ENCODE data around the gene COL23A1.

The COL23A1 gene

DNA sequence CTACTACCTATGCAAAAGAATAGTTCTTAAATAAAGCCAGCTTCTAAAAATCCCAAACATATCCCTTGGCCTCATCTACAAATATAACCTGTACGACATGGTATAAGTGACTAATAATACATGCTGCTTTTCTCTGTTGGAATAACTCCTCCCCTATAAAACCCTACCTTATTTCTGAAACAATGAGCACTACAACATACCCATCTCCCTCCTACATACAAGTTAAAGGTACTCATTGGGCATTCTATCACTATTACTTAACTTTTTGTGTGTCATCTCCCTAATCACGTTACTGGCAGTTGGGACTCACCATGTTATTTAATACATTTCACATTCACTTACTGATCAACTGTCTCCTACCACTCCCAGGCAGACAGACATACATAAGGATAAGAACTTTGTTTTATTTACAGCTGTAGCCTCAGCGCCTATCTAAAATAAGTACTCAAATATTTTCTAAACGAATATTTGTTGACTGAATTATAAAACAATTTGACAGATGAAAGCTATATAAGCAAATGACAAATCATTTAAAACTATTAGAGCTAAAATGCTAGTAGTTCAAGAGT lies 32.6 kb upstream of the COL23A1 start:
- no peak overlapping the region for H3K27ac ChIP-seq (ENCODE audit: extremely low read depth, low read depth, low read length)
- no peak for TF ChIP-seq ZNF791 (tag by site-specific recombination; IDR thresholded peaks at IDR 0.05)
- TF ChIP-seq ZNF843 (tag by site-specific recombination; IDR thresholded peaks at IDR 0.05): no peak
- H3K4me1 ChIP-seq (ENCODE audit: control insufficient read depth, insufficient read depth, low read length): peaks cover 6% of the 10 kb centered on the region
- H3K9me3 ChIP-seq (ENCODE audit: control insufficient read depth, insufficient read depth, low read depth, low read length): no peaks in the 10 kb centered on the region
- H3K36me3 ChIP-seq (ENCODE audit: control insufficient read depth in 2 of 2, insufficient read depth in 1 of 2, low read length in 2 of 2): peaks cover 11 to 52% of the 10 kb centered on the region in 2 experiments; a peak in 2 of 3 replicates
- POLR2A ChIA-PET: interaction anchor here (1.2 kb wide), 1 partner anchor 108 kb away, joined by 3 read pairs; the partner anchor contains the start of gene ZNF354A
- no peak overlapping the region for H3K4me3 ChIP-seq (ENCODE audit: low read depth, low read length)
- CTCF ChIA-PET: interaction anchor here (2.1 kb wide), 1 partner anchor 33 kb away, joined by 8 read pairs; the partner anchor contains the start of gene COL23A1

DNA sequence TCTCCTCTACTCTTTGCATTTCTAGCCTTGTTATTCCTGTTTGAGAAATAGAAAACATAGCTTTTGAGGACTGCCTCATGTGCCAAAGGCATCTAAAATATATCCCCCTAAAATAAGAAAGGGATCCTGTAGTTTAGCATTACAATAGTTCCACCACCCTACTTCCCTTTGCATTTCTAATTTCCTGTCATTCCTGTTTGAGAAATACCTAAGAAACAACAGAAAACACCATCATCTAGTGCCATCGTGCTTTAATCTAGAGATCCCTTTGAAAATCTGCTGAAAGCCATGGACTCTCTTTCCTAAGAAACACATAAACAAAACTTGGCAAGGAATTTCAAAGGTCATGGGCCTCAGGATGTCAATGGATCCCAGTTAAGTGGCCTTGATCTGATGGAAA lies 29.2 kb upstream of the COL23A1 start:
- POLR2A ChIA-PET: interaction anchor here (0.7 kb wide), 1 partner anchor 111 kb away, joined by 3 read pairs; no protein-coding TSS in a partner anchor

More for the DNA sequence above, 29.2 kb upstream of the COL23A1 start:
- Histone ChIP-seq H3K36me3 (ENCODE audit: control insufficient read depth in 2 of 2, insufficient read depth in 1 of 2, low read length in 2 of 2) (peaks cover 45 to 80% of the 10 kb centered on the region in 2 experiments), H3K9me3 (ENCODE audit: control insufficient read depth, insufficient read depth, low read depth, low read length) (no peaks in the 10 kb centered on the region), H3K4me3 (ENCODE audit: low read depth, low read length) (no peak overlapping the region), H3K4me1 (ENCODE audit: control insufficient read depth, insufficient read depth, low read length) (peaks cover 2% of the 10 kb centered on the region), H3K27ac (ENCODE audit: extremely low read depth, low read depth, low read length) (no peak overlapping the region)
- no peak for TF ChIP-seq ZNF777 (tag by site-specific recombination; IDR thresholded peaks at IDR 0.05; ENCODE audit: borderline replicate concordance)
- no peak for TF ChIP-seq ZBTB49 (tag by site-specific recombination; IDR thresholded peaks at IDR 0.05; ENCODE audit: low read depth)
- no peak for TF ChIP-seq ZNF423 (tag by site-specific recombination; IDR thresholded peaks at IDR 0.05)
- TF ChIP-seq, protein P1, sequence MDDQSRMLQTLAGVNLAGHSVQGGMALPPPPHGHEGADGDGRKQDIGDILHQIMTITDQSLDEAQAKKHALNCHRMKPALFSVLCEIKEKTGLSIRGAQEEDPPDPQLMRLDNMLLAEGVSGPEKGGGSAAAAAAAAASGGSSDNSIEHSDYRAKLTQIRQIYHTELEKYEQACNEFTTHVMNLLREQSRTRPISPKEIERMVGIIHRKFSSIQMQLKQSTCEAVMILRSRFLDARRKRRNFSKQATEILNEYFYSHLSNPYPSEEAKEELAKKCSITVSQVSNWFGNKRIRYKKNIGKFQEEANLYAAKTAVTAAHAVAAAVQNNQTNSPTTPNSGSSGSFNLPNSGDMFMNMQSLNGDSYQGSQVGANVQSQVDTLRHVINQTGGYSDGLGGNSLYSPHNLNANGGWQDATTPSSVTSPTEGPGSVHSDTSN (CRISPR knock-in tag; IDR thresholded peaks at IDR 0.05): no peak
- TF ChIP-seq ZXDB (tag by site-specific recombination; IDR thresholded peaks at IDR 0.05): no peak
- no peak for TF ChIP-seq ZNF664 (tag by site-specific recombination; IDR thresholded peaks at IDR 0.05)
- no peak for TF ChIP-seq ZNF341 (tag by site-specific recombination; IDR thresholded peaks at IDR 0.05; ENCODE audit: low read depth)
- no peak for TF ChIP-seq ZIC2 (tag by site-specific recombination; IDR thresholded peaks at IDR 0.05)
- no peak for TF ChIP-seq ZNF239 (tag by site-specific recombination; IDR thresholded peaks at IDR 0.05)
- no peak for TF ChIP-seq KLF10 (tag by site-specific recombination; IDR thresholded peaks at IDR 0.05)
- no peak for TF ChIP-seq ZNF629 (tag by site-specific recombination; IDR thresholded peaks at IDR 0.05)
- TF ChIP-seq ZNF510 (tag by site-specific recombination; IDR thresholded peaks at IDR 0.05; ENCODE audit: insufficient replicate concordance): no peak
- TF ChIP-seq ZNF404 (tag by site-specific recombination; IDR thresholded peaks at IDR 0.05): no peak
- TF ChIP-seq PRDM4 (tag by site-specific recombination; IDR thresholded peaks at IDR 0.05): no peak
- TF ChIP-seq ZNF2 (tag by site-specific recombination; IDR thresholded peaks at IDR 0.05): no peak
- TF ChIP-seq, protein P2, sequence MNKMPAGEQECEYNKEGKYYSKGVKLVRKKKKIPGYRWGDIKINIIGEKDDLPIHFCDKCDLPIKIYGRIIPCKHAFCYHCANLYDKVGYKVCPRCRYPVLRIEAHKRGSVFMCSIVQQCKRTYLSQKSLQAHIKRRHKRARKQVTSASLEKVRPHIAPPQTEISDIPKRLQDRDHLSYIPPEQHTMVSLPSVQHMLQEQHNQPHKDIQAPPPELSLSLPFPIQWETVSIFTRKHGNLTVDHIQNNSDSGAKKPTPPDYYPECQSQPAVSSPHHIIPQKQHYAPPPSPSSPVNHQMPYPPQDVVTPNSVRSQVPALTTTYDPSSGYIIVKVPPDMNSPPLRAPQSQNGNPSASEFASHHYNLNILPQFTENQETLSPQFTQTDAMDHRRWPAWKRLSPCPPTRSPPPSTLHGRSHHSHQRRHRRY (tag by site-specific recombination; IDR thresholded peaks at IDR 0.05): no peak
- no peak for TF ChIP-seq ZSCAN30 (tag by site-specific recombination; IDR thresholded peaks at IDR 0.05)
- TF ChIP-seq, protein P3, sequence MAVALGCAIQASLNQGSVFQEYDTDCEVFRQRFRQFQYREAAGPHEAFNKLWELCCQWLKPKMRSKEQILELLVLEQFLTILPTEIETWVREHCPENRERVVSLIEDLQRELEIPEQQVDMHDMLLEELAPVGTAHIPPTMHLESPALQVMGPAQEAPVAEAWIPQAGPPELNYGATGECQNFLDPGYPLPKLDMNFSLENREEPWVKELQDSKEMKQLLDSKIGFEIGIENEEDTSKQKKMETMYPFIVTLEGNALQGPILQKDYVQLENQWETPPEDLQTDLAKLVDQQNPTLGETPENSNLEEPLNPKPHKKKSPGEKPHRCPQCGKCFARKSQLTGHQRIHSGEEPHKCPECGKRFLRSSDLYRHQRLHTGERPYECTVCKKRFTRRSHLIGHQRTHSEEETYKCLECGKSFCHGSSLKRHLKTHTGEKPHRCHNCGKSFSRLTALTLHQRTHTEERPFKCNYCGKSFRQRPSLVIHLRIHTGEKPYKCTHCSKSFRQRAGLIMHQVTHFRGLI (tag by site-specific recombination; IDR thresholded peaks at IDR 0.05): no peak
- TF ChIP-seq ZNF157 (tag by site-specific recombination; IDR thresholded peaks at IDR 0.05): no peak
- CTCF ChIA-PET: interaction anchor here (0.7 kb wide), 1 partner anchor 90 kb away, joined by 3 read pairs; no protein-coding TSS in a partner anchor

All from HEK293 (cell line).